ENCODE measurements around the gene SKI. TPM values are rescaled to one million over a fixed set of nuclear protein-coding genes. Genes with fewer than 3 reads are reported as not detected.

Gene SKI
- total and polyA plus RNA-seq, 4 donors = 17.1 to 90.7 (median 40.7) TPM

DNA sequence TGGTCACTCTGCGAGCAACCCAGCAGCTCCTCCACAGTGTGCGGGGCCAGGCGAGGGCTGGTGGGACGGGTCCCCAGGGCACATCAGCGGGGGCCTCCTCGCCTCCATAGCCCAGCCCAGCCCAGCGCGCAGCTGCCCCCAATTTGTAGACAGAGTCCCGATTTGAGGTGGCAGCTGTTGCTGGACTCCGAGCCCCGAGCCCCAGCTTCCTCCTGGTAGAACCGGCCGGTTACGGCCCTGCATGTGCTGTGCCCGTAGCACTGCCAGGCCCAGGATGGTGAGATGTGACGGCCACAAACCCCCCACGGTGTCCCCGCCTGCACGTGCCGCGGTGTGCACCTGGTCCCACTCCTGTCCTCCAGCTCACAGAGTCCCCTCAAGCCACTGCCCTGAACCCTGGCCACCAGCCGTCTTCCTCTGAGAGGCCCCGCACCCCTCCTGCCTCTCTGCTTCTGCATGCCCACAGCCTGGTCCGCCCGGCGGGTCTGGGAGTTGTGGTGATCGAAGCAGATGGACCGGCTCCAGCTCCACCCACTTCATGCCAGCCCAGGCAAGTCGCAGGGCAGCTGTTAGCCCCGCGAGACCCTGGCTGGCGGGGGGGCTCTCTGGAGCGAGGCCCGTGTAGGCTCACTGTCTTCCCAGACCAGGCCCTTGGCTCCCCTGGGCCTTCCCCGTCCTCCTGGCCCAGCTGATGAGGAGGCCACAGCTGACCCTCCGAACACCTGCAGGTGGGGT is 107.8 kb downstream of the SKI start:
- Histone ChIP-seq H3K36me3 (ENCODE audit: control insufficient read depth in 4 of 4, insufficient read depth in 4 of 4, low read length in 4 of 4) (no peaks in the 10 kb centered on the region), H3K27me3 (ENCODE audit: control insufficient read depth in 3 of 3, insufficient read depth in 3 of 3, low read length in 2 of 3) (no peaks in the 10 kb centered on the region), H3K9me3 (ENCODE audit: control insufficient read depth in 4 of 4, insufficient read depth in 3 of 4, low read length in 3 of 4) (no peaks in the 10 kb centered on the region), H3K9ac (ENCODE audit: insufficient read depth in 1 of 2, low read length in 2 of 2) (no peak overlapping the region), H3K4me1 (ENCODE audit: control insufficient read depth in 5 of 5, insufficient read depth in 5 of 5, low read length in 5 of 5) (peaks cover 0 to 9% (median 0%) of the 10 kb centered on the region in 5 donors), H3K4me3 (no peak overlapping the region), H3K27ac (ENCODE audit: low read depth in 1 of 2, low read length in 1 of 2) (no peak overlapping the region)
- ATAC-seq (ENCODE audit: insufficient read depth, low FRiP score) (no peak), DNase-seq (no peak)
- WGBS, 2 donors = 89 to 96% methylated on average over 33 to 36 of the region's 36 CpGs
- TF ChIP-seq, protein P1, sequence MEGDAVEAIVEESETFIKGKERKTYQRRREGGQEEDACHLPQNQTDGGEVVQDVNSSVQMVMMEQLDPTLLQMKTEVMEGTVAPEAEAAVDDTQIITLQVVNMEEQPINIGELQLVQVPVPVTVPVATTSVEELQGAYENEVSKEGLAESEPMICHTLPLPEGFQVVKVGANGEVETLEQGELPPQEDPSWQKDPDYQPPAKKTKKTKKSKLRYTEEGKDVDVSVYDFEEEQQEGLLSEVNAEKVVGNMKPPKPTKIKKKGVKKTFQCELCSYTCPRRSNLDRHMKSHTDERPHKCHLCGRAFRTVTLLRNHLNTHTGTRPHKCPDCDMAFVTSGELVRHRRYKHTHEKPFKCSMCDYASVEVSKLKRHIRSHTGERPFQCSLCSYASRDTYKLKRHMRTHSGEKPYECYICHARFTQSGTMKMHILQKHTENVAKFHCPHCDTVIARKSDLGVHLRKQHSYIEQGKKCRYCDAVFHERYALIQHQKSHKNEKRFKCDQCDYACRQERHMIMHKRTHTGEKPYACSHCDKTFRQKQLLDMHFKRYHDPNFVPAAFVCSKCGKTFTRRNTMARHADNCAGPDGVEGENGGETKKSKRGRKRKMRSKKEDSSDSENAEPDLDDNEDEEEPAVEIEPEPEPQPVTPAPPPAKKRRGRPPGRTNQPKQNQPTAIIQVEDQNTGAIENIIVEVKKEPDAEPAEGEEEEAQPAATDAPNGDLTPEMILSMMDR (IDR thresholded peaks at IDR 0.05; ENCODE audit: control extremely low read depth, extremely low read depth) = no peak

DNA sequence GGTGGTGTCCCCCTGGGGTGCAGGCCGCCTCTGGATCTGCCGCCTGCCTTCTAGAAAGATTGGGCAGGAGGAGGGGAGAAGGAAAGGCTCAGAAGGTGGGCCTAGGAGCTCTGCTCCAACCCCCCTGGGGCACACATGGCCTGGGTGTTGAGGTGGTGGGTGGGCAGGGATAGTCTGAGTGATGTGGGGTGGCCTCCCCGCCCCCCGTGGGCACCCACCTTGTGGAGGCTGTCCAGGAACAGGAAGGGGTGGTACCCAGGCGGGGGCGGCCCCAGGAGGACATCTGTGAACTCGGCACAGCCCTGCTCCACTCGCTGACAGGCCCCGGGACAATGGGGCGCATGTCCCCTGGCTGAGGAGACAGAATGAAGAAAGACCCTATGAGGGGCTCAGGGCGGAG is 108.4 kb downstream of the SKI start:
- 79 to 85% methylated on average over 11 of the region's 11 CpGs for WGBS, 2 donors
- Histone ChIP-seq H3K27me3 (ENCODE audit: control insufficient read depth in 3 of 3, insufficient read depth in 3 of 3, low read length in 2 of 3) (no peaks in the 10 kb centered on the region), H3K9ac (ENCODE audit: insufficient read depth in 1 of 2, low read length in 2 of 2) (no peak overlapping the region)

DNA sequence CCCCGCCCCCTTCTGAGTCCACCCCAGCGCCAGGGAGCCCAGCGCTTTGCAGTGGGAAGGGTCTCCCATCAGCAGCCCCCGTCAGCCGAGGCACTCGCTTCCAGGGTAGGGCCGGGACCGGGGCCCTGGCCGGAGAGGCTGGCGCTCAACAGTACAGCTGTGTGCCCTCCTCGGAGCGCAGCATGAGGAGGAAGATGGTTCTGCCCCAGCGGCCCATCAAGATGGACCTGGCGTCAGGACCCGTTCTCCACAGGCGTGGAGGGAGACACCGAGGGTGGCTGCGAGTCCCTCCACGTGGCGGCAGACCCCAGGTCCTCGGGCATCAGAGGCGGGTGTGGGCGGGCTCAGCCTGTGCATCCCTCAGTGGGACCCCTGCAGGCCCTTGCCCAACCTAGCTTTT is 109.0 kb downstream of the SKI start:
- Histone ChIP-seq H3K9ac (ENCODE audit: insufficient read depth in 1 of 2, low read length in 2 of 2) (no peak overlapping the region), H3K9me3 (ENCODE audit: control insufficient read depth in 4 of 4, insufficient read depth in 3 of 4, low read length in 3 of 4) (no peaks in the 10 kb centered on the region), H3K4me3 (no peak overlapping the region), H3K27ac (ENCODE audit: low read depth in 1 of 2, low read length in 1 of 2) (no peak overlapping the region), H3K36me3 (ENCODE audit: control insufficient read depth in 4 of 4, insufficient read depth in 4 of 4, low read length in 4 of 4) (no peaks in the 10 kb centered on the region), H3K4me1 (ENCODE audit: control insufficient read depth in 5 of 5, insufficient read depth in 5 of 5, low read length in 5 of 5) (peaks cover 0 to 3% (median 0%) of the 10 kb centered on the region in 5 donors), H3K27me3 (ENCODE audit: control insufficient read depth in 3 of 3, insufficient read depth in 3 of 3, low read length in 2 of 3) (no peaks in the 10 kb centered on the region)
- TF ChIP-seq, protein P1 (IDR thresholded peaks at IDR 0.05; ENCODE audit: control extremely low read depth, extremely low read depth) = no peak
- no peak for ATAC-seq (ENCODE audit: insufficient read depth, low FRiP score)
- 90 to 91% methylated on average over 15 to 23 of the region's 23 CpGs for WGBS, 2 donors
- DNase-seq = no peak

More for the DNA sequence above, 108.4 kb downstream of the SKI start:
- DNase-seq (no peak), ATAC-seq (ENCODE audit: insufficient read depth, low FRiP score) (no peak)
- Histone ChIP-seq H3K27ac (ENCODE audit: low read depth in 1 of 2, low read length in 1 of 2) (no peak overlapping the region), H3K9me3 (ENCODE audit: control insufficient read depth in 4 of 4, insufficient read depth in 3 of 4, low read length in 3 of 4) (no peaks in the 10 kb centered on the region), H3K36me3 (ENCODE audit: control insufficient read depth in 4 of 4, insufficient read depth in 4 of 4, low read length in 4 of 4) (no peaks in the 10 kb centered on the region), H3K4me1 (ENCODE audit: control insufficient read depth in 5 of 5, insufficient read depth in 5 of 5, low read length in 5 of 5) (peaks cover 0 to 3% (median 0%) of the 10 kb centered on the region in 5 donors), H3K4me3 (no peak overlapping the region)
- TF ChIP-seq, protein P1 (IDR thresholded peaks at IDR 0.05; ENCODE audit: control extremely low read depth, extremely low read depth) = no peak
